Lung (tissue), 12 donors: ENCODE results near the gene ZFR. TPM values are rescaled to one million over a fixed set of nuclear protein-coding genes. Genes with fewer than 3 reads are reported as not detected.

Experiments used
- ATAC-seq: fragments of 200-7000 bp; cut with Tn5 transposase; one replicate; pipeline ENCODE4 v1.9.1; 2020; ENCODE audit warnings: moderate number of reproducible peaks; ENCODE audit not compliant: insufficient read depth, low FRiP score
- DNase-seq, 3 donors: peaks; one replicate each; pipeline ENCODE4 v3.0.0-alpha.2; 2013 to 2017
- H3K27ac ChIP-seq, 2 donors: one replicate each; pipeline ENCODE4 v1.5.1; 2013; ENCODE audit warnings: mild to moderate bottlenecking in 2 of 2, moderate library complexity in 2 of 2, control low read depth in 1 of 2, inconsistent platforms in 1 of 2, low read depth in 1 of 2, low read length in 1 of 2
- H3K27me3 ChIP-seq, 3 donors: one replicate each; pipeline ENCODE4 v1.5.1; 2013; ENCODE audit warnings: low read length in 2 of 3; ENCODE audit not compliant: control insufficient read depth in 3 of 3, insufficient read depth in 3 of 3
- H3K36me3 ChIP-seq, 4 donors: one replicate each; pipeline ENCODE4 v1.5.1; 2013; ENCODE audit warnings: low read length in 4 of 4, mild to moderate bottlenecking in 1 of 4, moderate library complexity in 1 of 4; ENCODE audit not compliant: control insufficient read depth in 4 of 4, insufficient read depth in 4 of 4
- H3K4me1 ChIP-seq, 5 donors: one replicate each; pipeline ENCODE4 v1.5.1; 2013; ENCODE audit warnings: low read length in 5 of 5, mild to moderate bottlenecking in 2 of 5, moderate library complexity in 1 of 5; ENCODE audit not compliant: control insufficient read depth in 5 of 5, insufficient read depth in 5 of 5
- H3K4me3 ChIP-seq: one replicate; pipeline ENCODE4 v1.5.1; 2013; ENCODE audit warnings: mild to moderate bottlenecking, control low read depth, moderate library complexity
- H3K9ac ChIP-seq, 2 donors: one replicate each; pipeline ENCODE4 v1.5.1; 2013; ENCODE audit warnings: low read length in 2 of 2, control low read depth in 1 of 2; ENCODE audit not compliant: insufficient read depth in 1 of 2
- H3K9me3 ChIP-seq, 4 donors: one replicate each; pipeline ENCODE4 v1.5.1; 2013; ENCODE audit warnings: low read length in 3 of 4, mild to moderate bottlenecking in 1 of 4, moderate library complexity in 1 of 4; ENCODE audit not compliant: control insufficient read depth in 4 of 4, insufficient read depth in 3 of 4
- WGBS, 2 donors: extraction: QIAGEN DNeasy Blood & Tissue Kit; methylation state at CpG; one replicate each; pipeline ENCODE4 v1.1.7; 2013; 5-methylcytosine and 5-hydroxymethylcytosine counted together
- polyA plus RNA-seq, 2 donors: library from polyadenylated mRNA; stranded (reverse); fragments of 200-250 nt; gene quantifications; one replicate each; pipeline ENCODE4 v1.2.1, GENCODE V29; 2013
- total RNA-seq, 2 donors: library from RNA; depleted of rRNA in 1 of 2; stranded (reverse); fragments of >200 nt in 1 of 2; gene quantifications; one replicate each; pipeline ENCODE4 v1.2.1, GENCODE V29; 2014 to 2021
- TF ChIP-seq, protein P1 (sequence below): IDR thresholded peaks from 2 replicates; pipeline ENCODE4 v1.5.1; 2012; ENCODE audit warnings: mild to moderate bottlenecking; ENCODE audit errors: control extremely low read depth, extremely low read depth
- donor health status: control.
- donor health status: control.
- donor health status: Bipolar disorder and iron deficiency.
- donor health status: healthy.
- donor health status: DM: yes; HTN: yes; CAD: no.

The ZFR gene
- total and polyA plus RNA-seq, 4 donors = 23.0 to 91.8 (median 37.9) TPM

DNA sequence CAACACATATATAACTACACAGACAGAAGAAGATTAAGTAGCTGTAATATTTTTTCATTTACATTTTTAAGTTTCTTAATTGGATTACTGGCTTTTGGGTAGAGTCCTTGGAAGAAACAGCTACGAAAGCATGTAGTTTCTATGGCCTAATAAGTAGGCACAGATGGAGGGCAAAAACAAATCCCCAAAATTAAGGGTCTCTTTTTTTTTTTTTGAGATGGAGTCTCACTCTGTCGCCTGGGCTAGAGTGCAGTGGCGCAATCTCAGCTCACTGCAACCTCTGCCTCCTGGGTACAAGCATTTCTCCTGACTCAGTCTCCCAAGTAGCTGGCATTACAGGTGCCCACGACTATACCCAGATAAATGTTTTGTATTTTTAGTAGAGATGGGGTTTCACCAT lies 104.7 kb downstream of the ZFR start:
- ATAC-seq (no peak), DNase-seq (no peak)
- Histone ChIP-seq H3K9ac (no peak overlapping the region), H3K4me3 (no peak overlapping the region), H3K4me1 (no peaks in the 10 kb centered on the region), H3K27ac (no peak overlapping the region), H3K36me3 (no peaks in the 10 kb centered on the region), H3K27me3 (no peaks in the 10 kb centered on the region), H3K9me3 (peaks cover 0 to 14% (median 6%) of the 10 kb centered on the region in 4 donors)
- 81 to 89% methylated on average over 4 of the region's 4 CpGs for WGBS, 2 donors
- TF ChIP-seq, protein P1, sequence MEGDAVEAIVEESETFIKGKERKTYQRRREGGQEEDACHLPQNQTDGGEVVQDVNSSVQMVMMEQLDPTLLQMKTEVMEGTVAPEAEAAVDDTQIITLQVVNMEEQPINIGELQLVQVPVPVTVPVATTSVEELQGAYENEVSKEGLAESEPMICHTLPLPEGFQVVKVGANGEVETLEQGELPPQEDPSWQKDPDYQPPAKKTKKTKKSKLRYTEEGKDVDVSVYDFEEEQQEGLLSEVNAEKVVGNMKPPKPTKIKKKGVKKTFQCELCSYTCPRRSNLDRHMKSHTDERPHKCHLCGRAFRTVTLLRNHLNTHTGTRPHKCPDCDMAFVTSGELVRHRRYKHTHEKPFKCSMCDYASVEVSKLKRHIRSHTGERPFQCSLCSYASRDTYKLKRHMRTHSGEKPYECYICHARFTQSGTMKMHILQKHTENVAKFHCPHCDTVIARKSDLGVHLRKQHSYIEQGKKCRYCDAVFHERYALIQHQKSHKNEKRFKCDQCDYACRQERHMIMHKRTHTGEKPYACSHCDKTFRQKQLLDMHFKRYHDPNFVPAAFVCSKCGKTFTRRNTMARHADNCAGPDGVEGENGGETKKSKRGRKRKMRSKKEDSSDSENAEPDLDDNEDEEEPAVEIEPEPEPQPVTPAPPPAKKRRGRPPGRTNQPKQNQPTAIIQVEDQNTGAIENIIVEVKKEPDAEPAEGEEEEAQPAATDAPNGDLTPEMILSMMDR = no peak

DNA sequence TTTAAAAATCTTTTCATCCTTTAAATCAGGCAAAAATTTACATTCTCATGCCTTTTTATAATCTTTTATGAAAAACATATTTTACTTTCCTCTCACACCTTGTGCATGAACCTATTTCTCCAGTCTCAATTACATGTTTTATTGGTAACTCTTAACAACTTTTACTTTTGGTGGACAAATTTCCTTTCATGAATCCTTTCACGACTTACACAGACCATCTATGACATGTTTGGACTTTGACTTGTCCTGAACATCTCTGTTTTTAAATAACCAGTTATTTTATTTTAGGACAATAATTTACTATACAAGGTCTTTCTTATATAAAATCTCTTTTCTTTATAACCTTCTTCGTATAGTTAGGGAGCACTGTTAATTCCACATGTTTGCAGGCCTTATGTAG lies 105.3 kb downstream of the ZFR start:
- TF ChIP-seq, protein P1 = no peak
- no peaks in the 10 kb centered on the region for H3K27me3 ChIP-seq
- 80% methylated on average over 2 of the region's 2 CpGs for WGBS, 2 donors
- ATAC-seq (no peak), DNase-seq (no peak)
- no peak overlapping the region for H3K27ac ChIP-seq
- no peak overlapping the region for H3K4me3 ChIP-seq
- no peak overlapping the region for H3K9ac ChIP-seq
- no peaks in the 10 kb centered on the region for H3K4me1 ChIP-seq
- peaks cover 0 to 14% (median 6%) of the 10 kb centered on the region in 4 donors for H3K9me3 ChIP-seq
- H3K36me3 ChIP-seq = no peaks in the 10 kb centered on the region

DNA sequence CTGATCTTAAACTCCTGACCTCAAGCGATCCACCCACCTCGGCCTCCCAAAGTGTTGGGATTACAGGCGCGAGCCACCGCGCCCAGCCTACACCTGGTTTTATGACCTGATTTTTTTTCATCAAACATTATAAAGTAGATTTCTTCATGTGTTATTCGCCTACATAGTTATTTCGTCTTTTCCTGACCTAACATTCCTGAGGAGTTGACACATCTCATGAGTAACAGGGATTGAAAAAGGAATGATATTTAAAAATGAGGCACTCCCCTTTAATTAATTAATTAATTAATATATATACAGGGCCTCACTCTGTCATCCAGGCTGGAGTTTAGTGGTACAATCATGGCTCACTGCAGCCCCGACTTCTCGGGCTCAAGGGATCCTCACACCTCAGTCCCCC lies 111.6 kb downstream of the ZFR start:
- no peaks in the 10 kb centered on the region for H3K9me3 ChIP-seq
- H3K36me3 ChIP-seq = no peaks in the 10 kb centered on the region
- ATAC-seq (no peak), DNase-seq (no peak)
- H3K27me3 ChIP-seq = no peaks in the 10 kb centered on the region
- no peak overlapping the region for H3K4me3 ChIP-seq
- H3K4me1 ChIP-seq = peaks cover 0 to 9% (median 0%) of the 10 kb centered on the region in 5 donors
- H3K27ac ChIP-seq = no peak overlapping the region
- TF ChIP-seq, protein P1 = no peak
- H3K9ac ChIP-seq = no peak overlapping the region
- 96 to 97% methylated on average over 10 of the region's 10 CpGs for WGBS, 2 donors

DNA sequence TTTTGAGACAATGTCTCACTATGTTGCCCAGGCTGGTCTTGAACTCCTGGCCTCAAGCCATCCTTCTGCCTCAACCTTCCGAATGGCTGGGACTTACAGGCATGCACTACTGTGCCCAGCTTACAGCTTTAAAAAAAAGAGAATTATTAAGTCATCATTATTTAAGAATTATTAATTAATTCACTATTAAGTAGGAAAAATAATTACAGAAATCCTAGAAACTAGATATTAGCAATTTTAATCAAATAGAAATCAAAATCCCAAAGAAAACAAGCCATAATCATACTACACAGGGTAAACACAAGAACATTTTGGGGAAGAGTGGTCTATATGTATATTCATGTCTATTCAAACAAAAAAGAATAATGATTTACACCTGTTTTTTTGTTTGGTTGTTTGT lies 112.2 kb downstream of the ZFR start:
- Histone ChIP-seq H3K9ac (no peak overlapping the region), H3K36me3 (no peaks in the 10 kb centered on the region), H3K27ac (no peak overlapping the region), H3K4me3 (no peak overlapping the region), H3K9me3 (no peaks in the 10 kb centered on the region), H3K4me1 (peaks cover 0 to 9% (median 0%) of the 10 kb centered on the region in 5 donors), H3K27me3 (no peaks in the 10 kb centered on the region)
- no peak for ATAC-seq
- 95 to 97% methylated on average over 1 of the region's 1 CpG for WGBS, 2 donors
- DNase-seq = no peak
- TF ChIP-seq, protein P1 = no peak
